Left renal cortex interstitium (tissue), 4 donors: Measurements from ENCODE around the gene SRXN1. TPM values are rescaled to one million over a fixed set of nuclear protein-coding genes. Genes with fewer than 3 reads are reported as not detected.

Experiments
- DNase-seq, 4 donors: peaks; one replicate each; pipeline ENCODE4 v3.0.0-alpha.2; 2013; ENCODE audit warnings: low read depth in 4 of 4, low spot score in 2 of 4, missing footprints in 1 of 4
- polyA plus RNA-seq, 4 donors: library from polyadenylated mRNA; unstranded; fragments of 120-200 nt; gene quantifications; one replicate each; pipeline ENCODE4 v1.2.1, GENCODE V29; 2013; ENCODE audit not compliant: insufficient read length in 4 of 4

The SRXN1 gene
- polyA plus RNA-seq, 4 donors: 10.4 to 15.1 (median 13.1) TPM

DNA sequence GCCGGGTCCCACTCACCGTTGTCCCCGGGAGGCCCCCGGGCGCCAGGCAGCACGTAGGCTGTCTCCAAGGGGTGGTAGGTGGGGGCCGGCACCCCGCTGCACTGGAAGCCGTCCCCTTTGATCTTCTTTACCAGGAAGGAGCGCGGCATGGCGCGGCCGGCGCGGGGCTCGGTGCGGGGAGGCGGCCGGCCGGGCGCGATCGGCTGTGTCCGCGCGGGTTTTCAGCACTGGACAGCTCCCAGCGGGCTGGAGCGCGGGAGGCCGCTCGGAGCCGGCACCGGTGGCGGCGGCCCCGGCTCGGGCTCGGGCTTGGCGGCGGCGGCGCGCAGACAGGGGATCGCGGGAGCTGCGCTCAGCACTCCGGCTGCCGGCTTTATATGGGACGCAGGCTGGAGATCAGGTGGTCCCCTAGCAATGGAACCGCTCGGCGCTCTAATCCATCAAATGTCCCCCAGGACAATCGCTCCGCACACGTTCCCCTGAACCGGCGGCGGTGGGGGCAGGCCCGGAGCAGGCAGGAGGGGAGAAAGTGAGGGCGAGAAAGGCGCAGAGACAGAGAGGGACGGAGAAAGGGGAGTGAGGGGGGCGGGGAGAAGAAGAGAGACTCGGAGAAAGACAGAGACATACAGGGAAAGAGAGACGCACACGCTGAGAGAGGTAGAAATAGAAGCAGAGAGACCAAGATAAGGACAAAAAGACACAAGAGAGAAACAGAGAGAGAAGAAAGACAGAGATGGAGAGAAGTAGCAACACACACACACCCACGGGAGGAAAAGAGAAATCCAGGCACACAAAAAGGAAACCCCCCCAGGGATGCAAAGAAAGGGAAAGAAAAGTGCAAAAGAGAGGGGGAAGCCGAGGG is 22.7 kb upstream of the SRXN1 start, which contains the start of gene SCRT2:
SCRT2 (minus strand) TSS at position 350 of the 862 bp plus-strand sequence; CDS start at position 149, 201 bp downstream.
- peak in 3 of 4 donors; percentile 46 to 78 (median 75) for DNase-seq

GRCh38 chr20:675033-675452 is 22.0 kb upstream of the SRXN1 start:
- no peak for DNase-seq

GRCh38 chr20:673603-674001 is 20.6 kb upstream of the SRXN1 start:
- DNase-seq: no peak

DNA sequence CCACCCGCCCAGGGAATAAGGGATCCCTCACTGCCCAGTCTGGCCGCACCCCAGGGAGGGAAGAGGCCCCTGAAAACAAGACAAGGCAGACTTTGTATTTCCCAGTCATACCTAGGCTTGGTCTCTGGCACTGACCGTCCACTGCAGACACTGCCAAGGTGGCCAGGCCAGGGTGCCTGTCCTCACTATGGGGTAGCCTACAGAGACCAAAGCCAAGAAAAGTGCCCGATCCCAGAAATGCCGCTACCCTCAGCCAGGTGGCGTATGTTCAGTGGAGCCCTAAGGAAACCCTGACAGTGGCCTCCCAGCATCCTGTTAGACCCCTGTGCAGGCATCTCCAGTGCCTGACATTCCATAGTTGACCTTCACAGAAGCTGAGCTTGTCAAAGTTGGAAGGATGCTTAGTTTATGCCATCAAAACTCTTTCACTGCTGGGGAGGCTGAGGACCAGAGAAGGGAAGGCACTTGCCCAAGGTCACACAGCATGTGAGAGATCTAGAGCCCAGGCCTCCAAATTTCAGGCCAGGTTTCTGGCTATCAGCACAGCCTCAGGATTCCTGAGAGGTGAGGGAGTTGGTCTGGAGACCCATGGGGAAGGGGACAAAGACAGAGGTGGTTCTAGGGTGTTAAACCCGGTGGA is 20.1 kb upstream of the SRXN1 start:
- no peak for DNase-seq

- no peak for DNase-seq
Measured at GRCh38 chr20:671252-672030, 18.4 kb upstream of the SRXN1 start.

GRCh38 chr20:669573-669972 is 16.6 kb upstream of the SRXN1 start:
- DNase-seq: no peak

DNA sequence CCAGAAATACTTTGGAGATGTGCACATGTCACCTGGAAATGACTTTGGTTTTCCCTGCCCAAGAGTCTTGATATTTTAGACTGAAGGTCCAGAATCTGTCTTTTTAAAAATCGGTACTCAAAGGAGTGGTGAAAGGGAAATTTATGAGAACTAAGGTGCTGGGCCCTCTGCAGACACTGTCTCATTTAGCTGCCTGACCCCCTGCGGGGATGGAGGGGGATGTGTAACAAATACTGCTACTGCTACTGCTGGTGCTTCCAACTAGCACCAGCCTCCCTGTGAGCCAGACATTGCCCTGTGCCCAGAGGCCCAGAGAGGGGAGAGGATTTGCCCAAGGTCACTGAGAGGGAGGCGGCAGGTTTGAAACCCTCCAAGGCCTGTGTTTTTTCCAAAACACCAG is 15.6 kb upstream of the SRXN1 start:
- DNase-seq: no peak

- no peak for DNase-seq
Measured at GRCh38 chr20:668050-668449, 15.1 kb upstream of the SRXN1 start.

DNA sequence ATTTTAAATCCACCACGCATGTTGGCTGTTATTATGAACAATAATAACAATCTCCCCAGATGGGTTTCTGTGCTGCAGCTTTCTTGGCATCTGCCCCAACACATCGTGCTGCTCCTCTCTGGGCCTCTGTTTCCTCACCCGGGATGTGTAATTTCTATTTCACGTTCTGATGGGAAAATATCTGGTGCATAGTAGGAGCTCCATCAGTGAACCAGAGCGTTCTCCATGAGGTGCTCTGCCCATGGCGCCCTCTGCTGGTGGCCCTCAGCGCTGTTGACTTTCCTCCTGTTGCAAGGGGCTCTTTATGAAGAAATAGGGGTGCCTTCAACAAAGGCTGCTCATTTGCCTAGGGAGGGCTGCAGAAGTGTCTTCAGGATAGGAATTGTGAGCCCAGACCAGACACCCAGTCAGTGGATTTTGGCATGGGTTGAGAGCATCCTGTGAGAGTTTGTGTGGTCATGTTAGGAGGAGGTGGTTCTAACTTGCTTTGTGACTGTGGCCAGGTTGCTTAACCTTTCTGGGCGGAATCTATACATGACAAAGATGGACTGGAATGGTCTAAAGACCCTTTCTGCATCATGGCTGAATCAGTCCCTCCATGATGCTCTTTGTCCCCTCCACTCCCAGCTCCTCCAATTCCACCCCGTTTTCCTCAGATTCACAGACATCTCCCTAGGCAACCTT is 14.5 kb upstream of the SRXN1 start:
- no peak for DNase-seq

- no peak for DNase-seq
Measured at GRCh38 chr20:666877-667276, 13.9 kb upstream of the SRXN1 start.

- DNase-seq: no peak
Measured at GRCh38 chr20:665276-665675, 12.3 kb upstream of the SRXN1 start.

- DNase-seq: no peak
Measured at GRCh38 chr20:664576-664975, 11.6 kb upstream of the SRXN1 start.

- no peak for DNase-seq
Measured at GRCh38 chr20:664151-664550, 11.2 kb upstream of the SRXN1 start.

DNA sequence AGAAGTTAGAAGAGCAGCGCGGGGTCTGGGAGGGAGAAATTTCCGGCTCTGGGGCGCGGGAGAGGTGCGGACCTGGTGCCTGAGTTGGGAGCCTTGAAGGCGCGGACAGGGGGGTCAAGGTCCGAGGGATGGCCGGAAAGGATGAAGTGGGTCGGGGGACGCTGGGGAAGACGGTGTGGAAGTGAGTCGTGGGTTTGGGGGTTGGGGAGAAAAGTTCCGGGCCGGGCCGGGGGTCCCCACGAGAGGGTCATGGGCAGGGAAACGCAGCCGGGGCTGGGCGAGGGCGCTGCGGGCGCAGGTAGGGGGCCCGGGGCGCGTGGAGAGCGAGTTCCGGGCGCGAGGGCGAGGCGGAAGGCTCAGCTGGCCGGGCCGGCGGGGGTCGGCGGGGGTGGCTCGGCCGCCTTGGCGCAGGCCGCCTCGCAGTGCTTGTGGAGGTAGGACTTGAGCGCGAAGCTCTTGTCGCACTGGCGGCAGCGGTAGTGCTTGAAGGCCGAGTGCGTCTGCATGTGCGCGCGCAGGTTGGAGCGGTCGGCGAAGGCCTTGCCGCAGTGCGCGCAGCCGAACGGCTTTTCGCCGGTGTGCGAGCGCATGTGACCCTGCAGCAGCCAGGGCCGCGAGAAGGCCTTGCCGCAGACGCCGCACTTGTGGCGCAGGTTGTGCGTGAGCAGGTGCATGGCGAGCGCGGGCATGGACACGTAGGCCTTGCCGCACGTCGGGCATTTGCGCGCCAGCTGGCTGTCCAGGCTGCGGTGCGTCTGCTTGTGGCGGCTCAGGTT is 10.5 kb upstream of the SRXN1 start:
- no peak for DNase-seq

GRCh38 chr20:662277-663192 is 9.5 kb upstream of the SRXN1 start:
- no peak for DNase-seq

- no peak for DNase-seq
Measured at GRCh38 chr20:661474-662270, 8.7 kb upstream of the SRXN1 start.

GRCh38 chr20:658731-659291 is 5.8 kb upstream of the SRXN1 start:
- DNase-seq: no peak

DNA sequence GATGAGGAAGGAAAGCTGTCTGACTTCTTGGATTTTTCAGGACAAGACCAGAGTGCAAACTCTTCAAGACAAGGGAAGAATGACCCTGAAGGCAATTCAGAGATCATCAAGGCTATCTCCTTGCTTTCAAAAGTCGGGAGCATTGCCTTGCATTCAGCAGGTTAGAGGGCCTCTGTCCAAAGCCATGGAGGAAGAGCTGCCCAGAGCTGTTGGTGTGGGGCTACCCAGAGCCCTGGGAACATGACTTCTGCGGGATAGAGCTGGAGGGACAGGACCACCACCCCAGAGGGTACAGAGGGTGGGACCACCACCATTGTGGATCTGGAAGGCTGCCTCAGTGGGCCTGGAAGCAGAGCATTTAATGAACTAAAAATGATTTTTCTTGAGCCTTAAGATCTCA is 5.2 kb upstream of the SRXN1 start:
- no peak for DNase-seq
